Breast epithelium (tissue), 4 donors: ENCODE measurements around the gene CPEB3. TPM values are rescaled to one million over a fixed set of nuclear protein-coding genes. Genes with fewer than 3 reads are reported as not detected.

Experiments
- DNase-seq, 2 donors: peaks; one replicate each; pipeline ENCODE4 v3.0.0-alpha.2; 2019; ENCODE audit warnings: low spot score in 2 of 2
- H3K27ac ChIP-seq, 2 donors: fragments of 200-600 bp; sonication (generic) in 1 of 2; one replicate each; pipeline ENCODE4 v1.5.1; 2016 to 2019; ENCODE audit warnings: mild to moderate bottlenecking in 1 of 2
- H3K27me3 ChIP-seq, 2 donors: fragments of 200-600 bp; sonication (generic) in 1 of 2; one replicate each; pipeline versions ENCODE4 v1.5.1 to v1.6.0; 2017 to 2019; ENCODE audit warnings: control low read depth in 1 of 2, mild to moderate bottlenecking in 1 of 2
- H3K36me3 ChIP-seq: fragments of 200-600 bp; one replicate; pipeline ENCODE4 v1.5.1; 2019
- H3K4me1 ChIP-seq, 2 donors: fragments of 200-600 bp; sonication (generic); one replicate each; pipeline ENCODE4 v1.5.1; 2016 to 2019; ENCODE audit warnings: control low read depth in 1 of 2
- H3K4me3 ChIP-seq, 3 donors: fragments of 200-600 bp; sonication (generic); 1 replicate in 2 of 3; 2 replicates in 1 of 3; pipeline ENCODE4 v1.5.1; 2016 to 2019; ENCODE audit warnings: mild to moderate bottlenecking in 3 of 3, moderate library complexity in 2 of 3
- H3K9me3 ChIP-seq, 2 donors: fragments of 200-600 bp; sonication (generic) in 1 of 2; one replicate each; pipeline ENCODE4 v1.5.1; 2016 to 2019; ENCODE audit warnings: control low read depth in 1 of 2
- CTCF ChIP-seq, 3 donors: fragments of 450-650 bp; IDR thresholded peaks; one replicate each; pipeline ENCODE4 v1.5.1; 2016 to 2017; ENCODE audit warnings: antibody characterized with exemption in 3 of 3, mild to moderate bottlenecking in 3 of 3, moderate library complexity in 3 of 3
- POLR2A ChIP-seq: fragments of 450-650 bp; IDR thresholded peaks from one replicate; pipeline ENCODE4 v1.6.1; 2016; ENCODE audit warnings: antibody characterized with exemption, mild to moderate bottlenecking, moderate library complexity
- POLR2AphosphoS5 ChIP-seq, 3 donors: sonication (generic); formaldehyde crosslinking; IDR thresholded peaks; one replicate each; pipeline ENCODE4 v1.6.1; 2017; ENCODE audit warnings: antibody characterized with exemption in 3 of 3
- intact Hi-C: fragments of 100-400 bp; cut with DNase I; formaldehyde crosslinking; loops from one replicate; pipeline ENCODE4 v1.15.1; 2023; ENCODE audit warnings: low total_unique reads
- total RNA-seq, 3 donors: library from RNA; depleted of rRNA; stranded (reverse); fragments of >200 nt; gene quantifications; one replicate each; pipeline ENCODE4 v1.1.0, GENCODE V29; 2016

CPEB3 gene
- total RNA-seq, 3 donors from 2014 or later = 3.8 to 12.1 (median 5.2) TPM

GRCh38 chr10:92303096-92303495 lies 12.2 kb upstream of the CPEB3 start:
- Histone ChIP-seq H3K4me3 (no peak overlapping the region), H3K27me3 (no peaks in the 10 kb centered on the region), H3K9me3 (no peaks in the 10 kb centered on the region), H3K36me3 (no peaks in the 10 kb centered on the region), H3K4me1 (no peaks in the 10 kb centered on the region), H3K27ac (no peak overlapping the region)
- no peak for DNase-seq
- no peak for TF ChIP-seq CTCF (IDR thresholded peaks at IDR 0.05)
- no peak for TF ChIP-seq POLR2AphosphoS5 (IDR thresholded peaks at IDR 0.05)
- TF ChIP-seq POLR2A = no peak
- intact Hi-C loops = no loop called here

GRCh38 chr10:92298487-92298886 lies 7.6 kb upstream of the CPEB3 start:
- H3K4me3 ChIP-seq = no peak overlapping the region
- intact Hi-C loops = loop anchor here (10.0 kb wide), 1 partner anchor 94 kb away; no protein-coding TSS in a partner anchor

GRCh38 chr10:92291921-92292845 lies 1.3 kb upstream of the CPEB3 start:
- TF ChIP-seq CTCF (IDR thresholded peaks at IDR 0.05) = peak in 2 of 3 donors; percentile 24 to 34
- no peak for TF ChIP-seq POLR2A
- TF ChIP-seq POLR2AphosphoS5 (IDR thresholded peaks at IDR 0.05) = peak in 1 of 3 donors; percentile 14
- peak overlapping the region; percentile 95 to 96 for H3K27ac ChIP-seq
- peaks cover 0 to 3% of the 10 kb centered on the region in 2 donors for H3K4me1 ChIP-seq
- no peaks in the 10 kb centered on the region for H3K27me3 ChIP-seq
- peak in 1 of 2 donors; percentile 34 for DNase-seq
- no peaks in the 10 kb centered on the region for H3K36me3 ChIP-seq
- intact Hi-C loops = loop anchor here (10.0 kb wide), 1 partner anchor 87 kb away; no protein-coding TSS in a partner anchor
- peak overlapping the region; percentile 80 to 93 (median 81) for H3K4me3 ChIP-seq
- H3K9me3 ChIP-seq = no peaks in the 10 kb centered on the region

More at GRCh38 chr10:92298487-92298886, 7.6 kb upstream of the CPEB3 start:
- no peaks in the 10 kb centered on the region for H3K4me1 ChIP-seq
- TF ChIP-seq CTCF (IDR thresholded peaks at IDR 0.05) = no peak
- no peak for TF ChIP-seq POLR2A
- no peak for TF ChIP-seq POLR2AphosphoS5 (IDR thresholded peaks at IDR 0.05)
- H3K36me3 ChIP-seq = no peaks in the 10 kb centered on the region
- H3K27me3 ChIP-seq = no peaks in the 10 kb centered on the region
- no peak for DNase-seq
- no peak overlapping the region for H3K27ac ChIP-seq
- H3K9me3 ChIP-seq = no peaks in the 10 kb centered on the region

- H3K27ac ChIP-seq = peak overlapping the region; percentile 95 to 96
- intact Hi-C loops = loop anchor here (10.0 kb wide), 1 partner anchor 87 kb away; no protein-coding TSS in a partner anchor
- H3K36me3 ChIP-seq = no peaks in the 10 kb centered on the region
- DNase-seq = no peak
- H3K27me3 ChIP-seq = no peaks in the 10 kb centered on the region
- H3K4me1 ChIP-seq = peaks cover 0 to 3% of the 10 kb centered on the region in 2 donors
- peak overlapping the region; percentile 80 to 93 (median 81) for H3K4me3 ChIP-seq
- no peak for TF ChIP-seq POLR2A
- no peak for TF ChIP-seq CTCF (IDR thresholded peaks at IDR 0.05)
- no peak for TF ChIP-seq POLR2AphosphoS5 (IDR thresholded peaks at IDR 0.05)
- H3K9me3 ChIP-seq = no peaks in the 10 kb centered on the region
These were observed 663 bp upstream of the CPEB3 start for GRCh38 chr10:92291616-92291865.
